K562 (cell line): ENCODE measurements around the gene ZNF564. TPM values are rescaled to one million over a fixed set of nuclear protein-coding genes. Genes with fewer than 3 reads are reported as not detected.

Experiments used
- ATAC-seq: fragments of 200-7000 bp; cut with Tn5 transposase; 3 replicates; pipeline ENCODE4 v1.9.1; 2020; ENCODE audit warnings: moderate library complexity
- BruUV-seq: library from RNA; stranded (reverse); fragments of 400-500 nt; replicated peaks from 2 replicates; lab custom pipeline; 2021; lab: Mats Ljungman, UMichigan
- CTCF ChIA-PET: fragments of 300-600 bp; formaldehyde crosslinking; extraction: SDS; loops from one replicate; lab custom pipeline; 2021; ENCODE audit warnings: low intra/inter-chr PET ratio; lab: Yijun Ruan, JAX
- POLR2A ChIA-PET: fragments of 300-600, 350-650 bp; sonication (Branson Sonifier 250); formaldehyde crosslinking; extraction: SDS; loops from one replicate; lab custom pipeline; 2021; ENCODE audit warnings: antibody characterized with exemption, inconsistent platforms; lab: Yijun Ruan, JAX
- DNase-seq, 4 experiments: peaks; one replicate each; pipeline versions ENCODE4 v3.0.0 to v3.0.0-alpha.2; 2011 to 2018; ENCODE audit warnings: low spot score in 3 of 4, mixed read lengths in 3 of 4; ENCODE audit errors: extremely low read depth in 1 of 4
- FAIRE-seq: peaks from 2 replicates; lab custom pipeline; 2011; peaks lifted over from hg19 to GRCh38; lab: Jason Lieb, UNC
- H2AFZ ChIP-seq: 2 replicates; pipeline ENCODE4 v1.6.0; 2011; ENCODE audit warnings: low read depth, low read length, control low read depth, inconsistent platforms
- H3K27ac ChIP-seq: fragments of 200-600 bp; 3 replicates; pipeline ENCODE4 v1.8.0; 2011; ENCODE audit warnings: low read depth, mild to moderate bottlenecking, control low read depth, inconsistent platforms, low read length, moderate library complexity, mixed read lengths; ENCODE audit errors: extremely low read depth
- H3K27me3 ChIP-seq, 2 experiments: fragments of 300-600 bp in 1 of 2; 2 replicates in 1 of 2; 3 replicates in 1 of 2; pipeline versions ENCODE4 v1.6.0 to v1.8.0; 2011; ENCODE audit warnings: inconsistent platforms in 2 of 2, low read length in 2 of 2, mild to moderate bottlenecking in 1 of 2, mixed read lengths in 1 of 2, moderate library complexity in 1 of 2; ENCODE audit not compliant: control insufficient read depth in 2 of 2, insufficient read depth in 2 of 2
- H3K36me3 ChIP-seq: fragments of 300-600 bp; 3 replicates; pipeline ENCODE4 v1.8.0; 2011; ENCODE audit warnings: mild to moderate bottlenecking, low read length, inconsistent platforms; ENCODE audit not compliant: control insufficient read depth, insufficient read depth
- H3K4me1 ChIP-seq, 2 experiments: fragments of 200-600 bp in 1 of 2; replicated peaks in 1 of 2; 2 replicates in 1 of 2; 3 replicates in 1 of 2; pipeline versions ENCODE4 v1.5.1 to v1.8.0; 2011; ENCODE audit warnings: inconsistent platforms in 2 of 2, low read length in 2 of 2, mild to moderate bottlenecking in 1 of 2, mixed read lengths in 1 of 2, moderate library complexity in 1 of 2; ENCODE audit not compliant: control insufficient read depth in 2 of 2, insufficient read depth in 2 of 2
- H3K4me2 ChIP-seq: 2 replicates; pipeline ENCODE4 v1.6.1; 2011; ENCODE audit warnings: low read length, control low read depth, inconsistent platforms, mixed read lengths; ENCODE audit not compliant: insufficient read depth
- H3K4me3 ChIP-seq: fragments of 200-600 bp; sonication (generic), shearing (Covaris generic); 2 replicates; pipeline ENCODE4 v1.5.1; 2016; ENCODE audit warnings: control low read depth, inconsistent platforms
- H3K79me2 ChIP-seq: fragments of 200-600 bp; 3 replicates; pipeline ENCODE4 v1.8.0; 2011; ENCODE audit warnings: low read length, inconsistent platforms; ENCODE audit not compliant: control insufficient read depth, insufficient read depth
- H3K9ac ChIP-seq, 2 experiments: 2 replicates each; pipeline versions ENCODE4 v1.6.0 to v1.6.1; 2011; ENCODE audit warnings: low read depth in 2 of 2, low read length in 2 of 2, control low read depth in 1 of 2, inconsistent platforms in 1 of 2, mild to moderate bottlenecking in 1 of 2, mixed read lengths in 1 of 2; ENCODE audit not compliant: insufficient read depth in 1 of 2
- H3K9me1 ChIP-seq: one replicate; pipeline ENCODE4 v1.6.0; 2011; ENCODE audit warnings: inconsistent platforms, mild to moderate bottlenecking, low read length, moderate library complexity; ENCODE audit not compliant: control insufficient read depth, insufficient read depth
- H3K9me3 ChIP-seq: replicated peaks from 2 replicates; pipeline ENCODE4 v1.5.1; 2011; ENCODE audit warnings: low read depth, low read length, inconsistent platforms; ENCODE audit not compliant: control insufficient read depth, insufficient read depth
- H4K20me1 ChIP-seq: replicated peaks from 2 replicates; pipeline ENCODE4 v1.6.1; 2011; ENCODE audit warnings: low read length, inconsistent platforms, mixed read lengths; ENCODE audit not compliant: control insufficient read depth, insufficient read depth
- CTCF ChIP-seq, 3 experiments: IDR thresholded peaks in 2 of 3; conservative IDR thresholded peaks in 1 of 3; 2 replicates each; pipeline ENCODE4 v1.5.1; 2011 to 2012; ENCODE audit warnings: low read length in 3 of 3, mild to moderate bottlenecking in 3 of 3, control low read depth in 2 of 3, improper control_type of control experiment in 1 of 3, inconsistent platforms in 1 of 3, low read depth in 1 of 3, mixed read lengths in 1 of 3, moderate library complexity in 1 of 3; ENCODE audit not compliant: insufficient read depth in 2 of 3
- POLR2G ChIP-seq: fragments of 200-400 bp; formaldehyde crosslinking; IDR thresholded peaks from 2 replicates; pipeline ENCODE4 v1.6.1; 2017; ENCODE audit warnings: low read depth, mild to moderate bottlenecking, antibody characterized with exemption, low read length, moderate library complexity
- RBM22 ChIP-seq: fragments of 200-400 bp; formaldehyde crosslinking; IDR thresholded peaks from 2 replicates; pipeline ENCODE4 v1.6.1; 2018; ENCODE audit warnings: low read length, low read depth; ENCODE audit not compliant: poor library complexity, severe bottlenecking
- TBP ChIP-seq: optimal IDR thresholded peaks from 2 replicates; pipeline ENCODE3; 2011; ENCODE audit warnings: low read depth, low read length, improper control_type of control experiment
- ZBTB33 ChIP-seq: sonication (generic); formaldehyde crosslinking; IDR thresholded peaks from 2 replicates; pipeline ENCODE4 v1.8.1; 2023; ENCODE audit warnings: mild to moderate bottlenecking, missing genetic modification reagents
- WGBS: fragments of 100-300 bp; shearing (Covaris generic); methylation state at CpG from one replicate; pipeline ENCODE4 v1.1.6; 2016; ENCODE audit warnings: low coverage, mixed read lengths; ENCODE audit not compliant: insufficient coverage; ENCODE audit errors: missing lambda C conversion rate; 5-methylcytosine and 5-hydroxymethylcytosine counted together
- in situ Hi-C: fragments of 300-500 bp; cut with MboI; formaldehyde crosslinking; loops from 4 replicates; pipeline ENCODE4 v1.15.0; 2018; ENCODE audit warnings: inconsistent platforms, mixed read lengths
- intact Hi-C: fragments of 100-400 bp; cut with micrococcal nuclease; formaldehyde crosslinking; loops from 2 replicates; pipeline ENCODE4 v1.14.2; 2022
- polyA plus RNA-seq, 8 experiments: library from polyadenylated mRNA; depleted of rRNA in 4 of 8; stranded (reverse) in 5 of 8; unstranded in 3 of 8; fragments of >200 nt; fragmentation: Nextera tagmentation in 2 of 8; fragmentation: Illumina TruSeq in 1 of 8; extraction: Ambion mirVana in 2 of 8; extraction: Trizol in 1 of 8; gene quantifications; 2 replicates each; pipeline versions ENCODE4 v1.2.1 to v1.2.3, GENCODE V29; 2011 to 2014; ENCODE audit warnings: inconsistent platforms in 1 of 8, missing spikeins in 1 of 8
- total RNA-seq, 7 experiments: library from RNA; depleted of rRNA in 6 of 7; stranded (reverse); fragments of >200 nt in 6 of 7; fragmentation: Illumina TruSeq in 2 of 7; extraction: Trizol in 2 of 7; gene quantifications; 2 replicates each; pipeline versions ENCODE4 v1.2.1 to v1.2.3, GENCODE V29; 2011 to 2021; ENCODE audit warnings: low replicate concordance in 1 of 7

Gene ZNF564
- total and polyA plus RNA-seq, 9 of the 15 experiments (the other 6 are each of a cell fraction or from before 2014, with no cell fraction given): 1.4 to 8.1 (median 5.6) TPM

- H3K4me2 ChIP-seq: no peak overlapping the region
- no peak overlapping the region for H3K27ac ChIP-seq
- no TSS peak for BruUV-seq
- H3K9me1 ChIP-seq: no peaks in the 10 kb centered on the region
- DNase-seq (no peak), ATAC-seq (no peak), FAIRE-seq (no peak)
- no peak for TF ChIP-seq TBP
- 0 out of 2 replicates have a peak, but pooled peaks have one; percentile 30 for TF ChIP-seq ZBTB33
- peak; percentile 41; the same call in 1 of the 2 replicates for TF ChIP-seq POLR2G
- peak in 1 of 3 experiments; percentile 71; a peak in 3 of 6 replicates for TF ChIP-seq CTCF (IDR thresholded peaks at IDR 0.05 in 2 of 3, conservative IDR thresholded peaks at IDR 0.05 in 1 of 3; ENCODE audit: insufficient read depth in 2 of 3, low read depth in 1 of 3, low read length in 3 of 3)
- peak; percentile 36 for TF ChIP-seq RBM22
- H3K79me2 ChIP-seq: no peaks in the 10 kb centered on the region
- no peak overlapping the region for H3K9ac ChIP-seq
- POLR2A ChIA-PET: no interaction called here
- peaks cover 0 to 5% of the 10 kb centered on the region in 2 experiments; a peak in 1 of 5 replicates for H3K4me1 ChIP-seq
- H2AFZ ChIP-seq: no peak overlapping the region
- in situ Hi-C loops: no loop called here
- intact Hi-C loops: no loop called here
- no peaks in the 10 kb centered on the region for H3K36me3 ChIP-seq
- 74% methylated on average over 16 of the region's 35 CpGs for WGBS
- H3K9me3 ChIP-seq: peaks cover 7% of the 10 kb centered on the region; the same call in 1 of the 2 replicates
- no peaks in the 10 kb centered on the region for H4K20me1 ChIP-seq
- CTCF ChIA-PET: no interaction called here
- H3K27me3 ChIP-seq: no peaks in the 10 kb centered on the region
- no peak overlapping the region for H3K4me3 ChIP-seq
Observed at GRCh38 chr19:12513531-12514061, 37.7 kb downstream of the ZNF564 start.
